HuH-7.5 (cell line): ENCODE measurements around the gene LRP8.
A peak's percentile ranks its signal among the peaks of the same experiment; 100 is the strongest.
"Not testable (repeated sequence)": the region's sequence is repeated elsewhere in the genome, so short reads cannot be mapped to it uniquely, and the experiment has no call there.

Experiments used
- DNase-seq: peaks from one replicate; pipeline ENCODE4 v3.0.0; 2011; ENCODE audit warnings: low spot score

The LRP8 gene

DNA sequence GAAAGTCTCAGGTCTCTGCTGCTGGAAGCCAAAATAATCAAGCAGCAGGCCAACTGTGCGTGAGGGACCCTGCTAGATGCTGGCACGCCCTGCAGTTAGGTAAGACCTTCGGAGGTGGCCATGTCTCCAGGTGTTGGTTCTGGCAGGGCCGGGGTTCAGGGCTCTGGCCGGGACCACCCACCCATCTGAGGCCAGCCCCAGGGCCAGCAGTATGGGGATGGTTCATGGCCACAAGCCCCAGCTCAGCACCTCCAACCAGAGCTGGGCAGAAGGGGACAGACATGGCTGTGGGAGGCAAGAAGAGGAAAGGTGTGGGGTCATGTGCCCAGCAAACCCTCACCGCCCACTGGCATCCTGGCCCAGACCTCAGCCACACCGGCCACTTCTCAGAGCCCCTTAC lies 23.3 kb downstream of the LRP8 start:
- DNase-seq: no peak

DNA sequence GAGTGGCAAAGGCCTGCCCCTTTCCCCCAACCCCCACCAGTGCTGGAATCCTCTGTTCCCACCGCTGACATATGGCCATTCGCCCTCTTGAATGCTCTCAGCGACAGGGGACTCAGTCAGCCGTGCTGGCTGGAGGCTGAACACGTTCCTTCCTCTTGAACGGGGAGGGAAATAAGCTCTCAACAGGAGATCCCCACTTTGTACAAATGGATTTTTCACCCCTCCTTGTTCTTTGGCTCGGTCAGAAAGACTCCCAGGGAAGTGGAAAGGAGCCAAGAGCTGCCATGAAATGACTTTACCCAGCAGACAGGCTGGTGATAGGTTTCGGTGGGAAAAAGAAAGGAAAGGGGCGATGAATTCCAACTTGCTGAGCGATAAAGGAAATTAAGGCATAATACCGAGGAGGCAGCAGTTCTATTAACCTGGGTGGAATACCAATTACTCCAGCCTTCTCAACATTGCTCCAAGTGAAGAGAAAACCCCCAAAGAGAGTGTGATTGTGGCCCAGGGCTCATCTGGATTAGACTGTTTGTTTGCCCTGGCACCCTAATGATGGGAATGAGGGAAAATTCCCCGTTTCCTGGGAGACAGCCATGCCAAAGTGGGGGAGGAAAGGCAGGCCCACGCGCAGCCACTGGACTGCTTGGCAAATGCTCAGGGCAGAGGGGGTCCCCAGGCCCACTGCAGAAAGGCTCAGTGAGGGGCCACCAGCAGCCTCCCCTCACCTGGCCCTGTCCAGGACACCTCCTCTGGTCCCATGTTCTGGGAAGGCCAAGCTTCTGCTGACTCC lies 23.9 kb downstream of the LRP8 start:
- DNase-seq: no peak

DNA sequence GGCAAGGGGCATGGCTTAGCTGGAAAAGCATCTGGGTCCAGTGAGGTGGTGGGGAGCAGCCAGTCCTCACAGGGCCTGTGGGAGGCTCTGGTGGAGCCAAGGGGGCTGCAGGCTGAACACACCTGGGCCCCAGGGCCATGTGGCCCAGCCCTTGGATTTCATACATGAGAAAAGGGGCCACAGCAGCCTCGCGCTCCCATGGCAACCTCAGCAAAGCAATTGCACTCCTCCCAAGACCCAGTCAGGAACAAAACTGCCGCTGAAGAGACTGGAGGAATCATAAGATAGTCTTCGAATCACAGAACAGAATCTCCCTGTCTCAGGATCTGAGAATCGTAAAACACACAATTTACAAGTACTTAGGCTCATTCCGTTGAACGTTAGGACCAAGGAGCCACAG lies 24.6 kb downstream of the LRP8 start:
- DNase-seq: no peak

DNA sequence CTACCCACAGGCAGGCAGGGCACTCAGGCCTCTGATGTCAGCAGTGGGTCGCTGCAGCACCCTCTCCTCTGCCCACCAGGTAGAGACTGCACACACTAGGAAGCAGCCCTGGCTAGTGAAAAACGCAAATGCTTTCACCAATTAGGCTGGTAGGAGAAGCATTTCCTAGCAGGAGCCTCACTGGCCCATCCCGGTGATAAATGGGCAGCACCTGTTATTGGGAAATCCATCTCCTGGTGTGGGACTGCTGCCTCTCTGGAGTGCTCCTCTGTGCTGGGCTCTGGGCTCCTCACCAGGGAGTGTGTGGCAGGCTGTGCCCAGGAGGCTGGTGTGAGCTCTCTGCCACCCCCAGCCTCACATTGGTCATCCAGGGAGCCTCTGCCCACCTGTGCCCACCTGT lies 28.6 kb downstream of the LRP8 start:
- DNase-seq: no peak

DNA sequence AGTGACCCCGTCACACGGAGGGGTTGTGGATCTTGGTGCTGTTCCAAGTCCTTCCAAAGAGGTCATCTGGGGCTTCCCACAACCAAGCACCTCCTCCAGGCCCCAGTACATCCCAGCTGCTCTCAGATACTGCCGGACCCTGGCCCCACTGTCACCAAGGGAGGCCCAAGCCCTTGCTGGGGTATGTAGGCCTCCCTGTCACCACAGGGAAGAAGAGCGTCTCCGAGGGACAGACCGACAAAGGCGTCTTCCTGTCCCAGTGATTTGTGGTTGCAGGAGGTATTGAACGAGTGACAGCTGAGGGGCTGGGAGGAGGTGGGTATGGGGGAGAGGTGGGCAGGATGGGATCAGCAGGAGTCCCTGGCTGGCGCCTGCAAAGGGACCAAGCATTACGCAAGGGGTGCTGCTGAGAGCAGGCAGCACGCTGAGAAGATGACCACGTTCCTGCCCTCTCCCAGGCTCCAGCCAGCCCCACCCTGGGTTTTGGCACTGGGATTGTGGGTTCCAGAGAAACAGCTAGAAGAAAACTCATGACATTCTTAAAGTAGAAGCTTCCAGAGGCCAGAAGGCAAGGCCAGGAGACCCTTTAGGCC lies 29.7 kb downstream of the LRP8 start:
- no peak for DNase-seq

DNA sequence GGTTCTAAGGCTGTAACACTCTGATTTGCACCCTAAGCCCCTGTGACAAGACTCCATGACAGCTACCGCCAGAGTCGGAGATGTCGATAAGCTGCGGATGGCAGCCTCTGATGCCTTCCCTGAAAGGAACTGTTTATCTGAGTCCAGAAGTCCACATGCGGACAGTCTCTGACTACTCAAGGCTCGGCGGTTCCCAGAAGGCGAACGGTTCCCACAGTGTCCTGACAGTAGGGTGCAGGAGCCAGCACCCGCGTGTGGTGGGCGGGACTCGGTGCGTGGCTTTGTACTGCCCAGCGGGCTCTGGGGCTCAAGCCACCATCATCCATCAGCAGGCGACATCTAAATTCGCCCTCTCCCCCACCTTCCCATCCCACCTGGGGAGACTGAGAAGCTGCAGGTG lies 30.7 kb downstream of the LRP8 start:
- DNase-seq: no peak

DNA sequence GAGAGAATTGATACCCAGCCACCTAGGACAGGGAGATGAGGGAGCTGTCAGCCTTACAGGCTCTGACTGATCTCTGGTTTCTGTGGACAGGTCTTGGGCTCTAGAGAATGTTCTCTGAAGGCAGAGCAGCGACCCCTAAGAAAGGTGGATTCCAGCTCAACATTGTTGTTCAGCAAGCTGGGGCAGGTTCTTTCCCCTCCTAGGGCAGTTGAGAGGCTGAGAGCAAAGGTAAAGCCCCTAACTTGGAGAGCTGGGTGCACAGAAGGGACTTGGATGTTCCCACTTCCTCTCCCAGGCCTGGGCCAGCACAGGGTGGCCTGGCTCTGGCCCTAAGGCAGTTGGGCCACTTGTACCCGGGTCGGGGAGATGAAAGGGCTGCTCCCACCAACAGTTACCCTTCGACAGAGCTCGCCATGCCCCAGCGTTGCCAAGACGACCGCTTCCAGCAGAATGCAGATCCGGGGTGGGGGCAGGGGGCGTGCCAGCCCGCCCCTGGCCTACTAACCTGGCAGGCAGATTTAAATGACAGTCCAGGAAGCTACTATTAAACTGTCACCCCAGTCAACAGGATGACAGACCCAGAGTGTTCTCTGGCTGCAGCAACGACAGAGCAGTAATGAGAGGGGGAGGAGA lies 31.6 kb downstream of the LRP8 start:
- DNase-seq: no peak

DNA sequence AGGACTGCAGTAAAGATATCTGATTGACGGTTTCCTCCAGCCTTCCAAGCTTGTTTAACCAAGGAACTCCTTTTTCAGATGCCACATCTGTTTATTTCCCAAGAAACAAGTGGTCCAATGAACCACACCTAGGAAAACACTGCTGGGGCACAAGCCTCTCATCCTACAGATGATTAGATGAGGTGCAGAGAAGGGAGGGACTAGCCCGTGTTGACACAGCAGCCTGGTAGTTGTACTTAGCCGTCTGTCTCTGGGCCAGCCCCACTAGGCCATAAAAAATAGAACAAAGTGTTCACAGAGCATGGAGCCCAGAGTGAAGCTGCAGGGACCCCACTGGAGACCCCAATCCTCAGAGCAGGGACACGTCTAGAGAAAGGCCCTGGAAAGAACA lies 32.1 kb downstream of the LRP8 start:
- peak; percentile 48 for DNase-seq

DNA sequence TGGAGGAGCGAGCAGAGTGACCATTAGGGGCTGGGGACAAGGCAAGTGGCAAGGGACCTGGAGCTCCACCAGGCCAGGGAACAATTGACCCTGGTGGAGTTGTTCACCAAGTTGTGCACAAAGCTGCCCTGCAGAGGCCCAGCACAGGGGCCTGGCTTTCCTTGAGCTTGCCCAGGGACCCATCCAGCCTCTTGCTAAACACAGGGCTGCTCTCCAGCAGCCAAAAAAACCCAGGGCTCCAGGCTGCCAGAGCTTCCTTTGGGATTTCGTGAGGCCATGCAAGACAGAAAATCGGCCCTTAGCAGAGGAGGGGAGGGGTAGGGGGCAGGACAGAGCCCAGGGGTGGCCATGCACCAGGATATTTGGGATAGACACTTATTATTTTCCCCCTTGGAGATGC lies 32.6 kb downstream of the LRP8 start:
- DNase-seq: no peak

DNA sequence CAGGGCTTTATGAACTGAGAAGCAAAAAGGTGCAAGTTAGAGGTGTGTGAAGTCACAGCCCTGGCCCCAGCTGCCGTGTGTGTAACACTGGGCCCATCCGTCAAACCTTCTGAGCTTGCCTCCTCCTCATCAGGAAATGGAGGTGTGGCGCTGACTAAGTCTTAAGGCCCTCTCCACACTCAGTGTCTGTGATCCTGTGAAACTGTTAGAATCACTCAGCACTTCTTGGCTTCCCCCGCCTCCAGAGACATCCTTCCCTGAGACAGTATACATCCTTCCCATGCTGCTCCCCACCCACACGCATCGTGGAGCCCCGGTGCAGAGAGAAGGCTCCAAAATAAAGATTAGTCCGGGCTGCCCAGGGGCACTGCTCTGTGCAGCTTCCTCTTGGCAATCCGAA lies 33.3 kb downstream of the LRP8 start:
- no peak for DNase-seq

DNA sequence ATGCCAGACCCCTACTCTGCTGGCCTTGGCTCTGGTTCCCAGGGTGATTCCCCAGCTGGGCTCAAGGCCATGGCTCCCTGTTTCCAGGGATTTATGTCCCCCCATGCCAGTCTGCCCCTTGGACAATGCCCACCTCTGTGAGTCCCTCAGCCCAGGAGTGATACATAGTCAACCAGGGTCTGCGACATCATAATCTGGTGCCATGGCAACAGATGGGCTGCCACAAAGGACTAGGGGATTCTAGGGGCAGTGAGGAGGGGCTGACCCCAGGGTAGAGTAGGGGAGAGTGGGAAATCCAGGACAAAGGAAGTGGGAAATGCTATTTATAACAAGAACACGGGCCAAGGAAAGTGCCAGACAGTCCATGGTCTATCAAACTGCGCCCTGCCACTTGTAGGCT lies 33.8 kb downstream of the LRP8 start:
- no peak for DNase-seq

DNA sequence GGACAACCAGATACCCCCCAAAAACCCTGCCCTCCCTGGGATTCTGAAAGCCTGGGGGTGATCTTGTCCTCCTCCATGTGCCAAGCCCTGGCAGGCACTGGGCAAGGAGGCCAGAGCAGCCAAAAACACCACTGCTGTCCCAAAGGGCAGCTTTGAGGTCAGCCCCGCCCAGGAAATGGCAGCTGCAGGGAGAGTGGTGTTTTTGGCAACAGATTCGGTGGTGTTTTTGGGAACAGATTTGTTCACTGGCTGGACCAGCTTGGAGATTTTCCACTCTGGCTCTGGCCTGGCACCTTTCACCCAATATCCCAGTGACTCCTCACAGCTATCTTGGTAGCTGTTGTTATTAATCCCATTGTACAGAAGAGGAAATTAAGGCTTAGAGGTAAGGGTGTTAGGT lies 34.7 kb downstream of the LRP8 start:
- DNase-seq: no peak

DNA sequence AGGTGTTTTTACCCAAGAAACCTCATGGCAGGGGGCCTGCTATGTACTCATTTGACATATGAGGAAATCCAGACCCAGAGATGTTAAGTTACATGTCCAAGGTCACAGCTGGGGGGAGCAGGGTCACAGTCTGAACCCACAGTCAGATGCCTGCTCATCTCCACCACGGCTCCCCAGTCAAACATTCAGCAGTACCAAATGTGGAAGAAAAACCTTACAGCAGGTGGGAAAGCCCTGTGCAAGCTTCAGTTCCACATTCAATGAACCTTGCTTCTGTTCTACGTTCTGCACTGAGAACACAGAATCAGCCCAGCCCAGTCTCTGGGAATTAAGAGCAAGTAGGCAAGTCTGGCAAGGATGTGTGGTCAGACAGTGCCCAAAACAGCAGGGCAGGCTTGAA lies 35.2 kb downstream of the LRP8 start:
- no peak for DNase-seq

DNA sequence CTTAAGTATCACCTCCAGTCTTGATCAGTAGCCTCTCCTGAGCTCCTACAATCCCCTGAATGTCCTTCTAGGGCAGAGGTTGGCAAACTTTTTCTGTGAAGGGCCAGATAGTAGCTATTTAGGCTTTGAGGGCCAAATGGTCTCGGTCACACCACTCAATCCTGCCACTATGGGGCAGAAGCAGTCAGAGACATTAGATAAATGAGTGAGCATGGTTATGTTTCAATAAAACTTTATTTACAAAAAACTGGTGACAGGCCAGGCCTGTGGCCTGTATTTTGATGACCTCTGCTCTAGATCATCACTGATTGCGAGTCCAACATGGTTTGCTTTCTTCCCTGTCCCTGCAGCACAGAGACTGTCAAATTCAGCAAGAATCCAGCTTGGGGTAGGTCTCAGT lies 36.3 kb downstream of the LRP8 start:
- no peak for DNase-seq

DNA sequence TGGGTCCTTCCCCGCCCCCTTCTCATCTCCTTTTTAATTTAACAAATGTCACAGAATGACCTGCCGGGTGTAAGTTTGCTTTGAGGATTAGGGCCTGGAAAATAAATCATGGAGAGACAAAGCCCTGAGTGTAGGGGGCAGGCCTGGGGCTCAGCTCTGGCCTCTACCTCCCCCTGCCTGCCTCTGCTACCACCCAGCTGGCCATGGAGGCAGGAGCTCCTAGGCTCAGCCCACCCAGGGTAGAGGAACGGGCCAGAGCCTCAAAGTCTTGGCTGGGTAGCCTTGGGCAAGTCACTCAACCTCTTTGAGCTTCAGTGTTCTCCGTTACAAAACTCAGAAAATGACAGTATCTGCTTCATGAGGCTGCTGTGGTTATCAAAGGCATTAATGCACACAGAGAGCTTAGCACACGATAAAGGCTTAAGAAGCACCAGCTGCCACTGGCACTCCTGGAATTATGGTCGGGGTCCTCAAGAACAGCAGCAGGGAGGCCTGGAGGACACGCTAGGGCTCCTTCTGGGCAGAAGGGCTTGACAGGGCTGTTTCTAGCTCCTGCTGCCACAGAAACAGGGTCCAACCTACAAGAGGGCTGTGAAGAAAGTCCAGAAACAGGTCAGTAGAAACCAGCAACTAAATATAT lies 39.0 kb downstream of the LRP8 start:
- no peak for DNase-seq

DNA sequence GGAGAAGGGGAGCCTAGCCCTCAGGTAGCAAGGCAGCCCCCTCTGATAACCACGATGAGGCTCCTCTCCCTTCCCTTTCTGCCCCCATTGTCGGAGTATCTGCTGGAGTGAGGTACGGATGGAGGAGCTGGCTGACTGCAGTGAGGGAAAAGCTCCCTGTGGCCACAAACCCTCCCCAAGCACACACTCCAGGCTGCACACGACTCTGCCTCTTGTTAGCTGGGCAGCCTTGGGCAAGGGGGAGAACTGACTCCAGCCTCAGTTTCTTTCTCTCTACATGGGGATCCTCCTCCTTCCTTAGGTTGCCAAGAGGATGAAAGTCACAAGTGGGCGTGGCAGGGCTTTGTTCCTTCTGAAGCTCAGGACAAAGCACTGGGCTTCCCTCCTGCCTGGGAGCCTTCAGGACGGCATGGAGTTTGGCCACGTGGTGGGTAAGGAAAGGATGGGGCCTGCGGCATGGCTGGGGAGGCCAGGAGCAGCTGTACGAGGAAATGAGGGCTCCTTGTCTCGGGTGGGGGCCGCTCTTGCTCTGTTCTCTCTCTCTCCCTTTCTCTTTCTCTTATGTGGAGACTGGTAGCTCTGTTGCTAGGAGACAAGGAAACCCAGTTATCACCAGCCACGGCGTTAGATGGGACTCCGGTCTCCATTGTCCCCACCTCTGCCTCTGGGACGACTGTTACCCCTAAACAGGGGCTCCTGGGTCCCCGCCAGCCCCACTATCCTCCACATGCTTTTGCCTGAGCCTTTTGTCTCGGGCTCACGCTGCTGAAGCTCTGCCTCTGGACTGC lies 39.7 kb downstream of the LRP8 start:
- DNase-seq: no peak

DNA sequence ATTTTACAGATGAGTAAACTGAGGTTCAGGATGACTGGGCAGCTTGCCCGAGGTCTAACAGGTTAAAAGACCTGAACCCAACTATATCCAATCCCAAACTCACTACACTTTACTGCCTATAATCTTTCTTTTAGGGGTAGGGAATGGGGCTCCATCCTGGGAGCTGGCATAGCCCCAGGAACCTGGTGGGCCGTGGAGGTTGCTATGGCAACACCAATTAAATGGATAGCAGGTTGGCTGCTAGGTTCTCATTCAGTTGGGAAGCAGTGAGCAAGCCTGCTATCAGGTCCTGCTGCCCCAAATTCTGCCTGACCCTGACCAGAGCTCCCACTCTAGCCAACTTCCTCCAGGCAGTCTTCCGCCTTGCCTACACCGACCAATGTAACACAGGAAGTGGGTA lies 40.9 kb downstream of the LRP8 start:
- no peak for DNase-seq

DNA sequence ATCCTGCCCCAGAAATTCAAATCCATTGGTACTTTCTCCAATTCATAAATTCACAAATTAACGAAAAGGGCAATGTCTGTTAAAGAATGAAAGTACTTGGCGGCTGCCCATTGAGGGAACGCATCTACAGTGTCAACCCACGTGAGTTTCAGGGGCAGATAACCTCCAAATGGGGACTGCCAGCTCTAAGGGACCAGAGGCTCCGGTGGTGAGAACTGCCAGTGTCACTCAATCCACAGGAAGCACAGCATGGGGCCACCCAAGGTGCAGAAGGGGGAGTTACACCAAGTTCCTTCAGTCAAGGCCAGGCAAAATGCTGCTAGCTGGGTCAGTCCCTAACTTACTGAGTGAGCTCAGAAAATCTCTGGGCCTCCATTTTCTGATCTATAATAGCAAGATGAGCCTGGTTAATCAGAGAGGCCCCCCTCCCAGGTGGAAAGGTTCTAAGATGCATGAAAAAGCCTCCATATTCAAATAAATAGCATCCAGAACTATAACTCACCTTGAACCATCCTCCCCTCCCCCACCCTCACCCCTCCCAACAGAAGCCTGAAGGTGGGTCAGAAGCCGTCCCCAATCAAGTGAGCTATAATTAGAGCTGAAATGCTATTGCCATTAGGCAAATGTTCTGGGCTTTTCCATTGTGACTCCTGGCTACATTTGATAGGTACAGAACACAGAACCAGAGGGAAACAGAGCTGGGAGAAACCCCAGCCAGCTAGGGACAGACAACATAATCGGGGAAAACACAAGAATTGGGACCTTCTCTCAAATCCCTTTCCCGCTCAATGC lies 41.7 kb downstream of the LRP8 start:
- no peak for DNase-seq

DNA sequence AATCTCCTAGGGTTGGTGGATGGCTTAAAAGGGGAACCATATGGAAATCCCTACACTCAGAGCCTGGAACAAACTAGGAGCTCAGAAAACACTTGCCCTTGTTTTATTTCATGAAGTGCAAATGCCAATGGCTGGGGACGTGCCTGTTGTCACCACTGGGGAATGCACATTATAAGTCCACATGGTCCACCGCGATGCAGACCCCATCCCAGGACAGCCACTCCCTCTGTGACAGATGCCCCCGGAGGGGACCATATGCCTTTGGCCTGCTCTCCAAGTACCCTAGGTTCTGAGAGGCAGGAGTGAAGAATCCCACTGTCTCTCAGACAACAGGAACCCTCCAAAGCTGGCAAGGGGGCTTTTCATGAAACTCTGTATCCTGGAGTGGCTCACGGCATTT lies 42.3 kb downstream of the LRP8 start:
- DNase-seq: no peak

DNA sequence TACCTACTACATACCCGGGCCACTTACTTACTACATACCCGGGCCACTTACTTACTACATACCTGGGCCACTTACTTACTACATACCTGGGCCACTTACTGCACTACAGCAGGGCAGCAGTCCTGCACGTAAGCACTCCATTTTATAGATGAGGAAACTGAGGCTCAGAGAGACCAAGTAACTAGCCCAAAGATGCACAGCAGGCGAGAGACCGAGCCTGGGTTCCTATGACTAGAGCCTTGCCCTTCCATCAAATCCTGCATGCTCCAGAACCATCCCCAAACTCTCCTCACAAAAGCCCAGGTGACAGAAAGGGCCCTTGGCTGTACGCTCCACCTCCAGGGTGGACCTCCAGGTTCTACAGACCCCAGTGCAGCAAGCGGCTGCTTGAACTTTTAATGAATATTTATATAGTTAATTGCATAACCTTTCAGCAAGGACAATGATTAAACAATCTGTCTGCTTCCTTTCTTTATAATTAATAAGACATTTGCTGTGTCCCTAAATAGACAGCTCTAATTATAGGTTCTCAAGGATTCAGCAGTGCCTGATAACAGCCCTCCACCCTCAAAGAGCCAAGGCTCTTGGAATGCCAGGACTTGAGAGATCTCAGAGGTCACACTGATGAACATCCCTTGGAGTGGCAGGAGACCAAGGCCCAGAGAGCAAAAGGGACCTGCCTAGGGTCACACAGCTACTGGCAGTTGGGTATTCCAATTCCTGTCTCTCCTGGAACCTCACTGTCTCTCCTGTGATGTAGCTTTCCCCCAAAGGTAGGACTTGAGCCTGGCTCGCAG lies 43.4 kb downstream of the LRP8 start:
- DNase-seq: no peak

DNA sequence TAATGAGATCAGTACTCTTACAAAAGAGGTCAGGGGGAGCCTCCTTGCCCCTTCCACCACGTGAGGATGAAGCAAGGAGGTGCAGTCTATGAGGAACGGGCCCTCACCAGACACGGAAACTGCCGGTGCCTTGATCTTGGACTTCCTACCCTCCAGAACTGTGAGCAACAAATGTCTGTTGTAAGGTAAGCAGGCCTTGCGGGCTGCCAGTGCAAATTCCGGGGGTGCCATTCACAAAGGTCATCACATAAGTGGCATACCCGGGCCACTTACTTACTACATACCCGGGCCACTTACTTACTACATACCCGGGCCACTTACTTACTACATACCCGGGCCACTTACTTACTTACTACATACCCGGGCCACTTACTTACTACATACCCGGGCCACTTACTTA lies 44.7 kb downstream of the LRP8 start:
- DNase-seq: not testable (repeated sequence)
